Measurements from ENCODE around the gene MAST4. TPM values are rescaled to one million over a fixed set of nuclear protein-coding genes. Genes with fewer than 3 reads are reported as not detected.

Gene MAST4
- total RNA-seq, 4 donors from 2014 or later = 55.3 to 148 (median 110) TPM

GRCh38 chr5:67003935-67004729, 407.9 kb downstream of the MAST4 start:
- H3K9me3 ChIP-seq = no peaks in the 10 kb centered on the region
- no peaks in the 10 kb centered on the region for H3K36me3 ChIP-seq
- peak overlapping the region; percentile 50 to 76 (median 60) for H3K4me3 ChIP-seq
- H3K27me3 ChIP-seq = no peaks in the 10 kb centered on the region
- 0 to 1% methylated on average over 8 to 30 of the region's 54 CpGs for WGBS, 2 donors
- H3K4me1 ChIP-seq = peaks cover under 1 to 86% (median 4%) of the 10 kb centered on the region in 3 donors
- TF ChIP-seq POLR2A (IDR thresholded peaks at IDR 0.05) (peak in 3 of 4 donors; percentile 34 to 84 (median 83)), CTCF (IDR thresholded peaks at IDR 0.05) (no peak)
- intact Hi-C loops (cut with DNase I) = no loop called here
- peak; percentile 44 for DNase-seq
- peak overlapping the region; percentile 89 to 93 (median 92) for H3K27ac ChIP-seq

- DNase-seq = no peak
- 0% methylated on average over 6 to 8 of the region's 11 CpGs for whole genome bisulfite sequencing, 2 donors
- Histone ChIP-seq H3K36me3 (no peaks in the 10 kb centered on the region), H3K9me3 (no peaks in the 10 kb centered on the region), H3K4me3 (peak overlapping the region; percentile 50 to 76 (median 60)), H3K4me1 (peaks cover 4 to 86% (median 7%) of the 10 kb centered on the region in 3 donors), H3K27me3 (no peaks in the 10 kb centered on the region), H3K27ac (peak overlapping the region; percentile 89 to 93 (median 92))
- intact Hi-C loops (cut with DNase I) = no loop called here
- TF ChIP-seq CTCF (IDR thresholded peaks at IDR 0.05) (no peak), POLR2A (IDR thresholded peaks at IDR 0.05) (peak in 1 of 4 donors; percentile 2)
These were observed 408.6 kb downstream of the MAST4 start for GRCh38 chr5:67004730-67005350.

GRCh38 chr5:67005737-67006499, 409.7 kb downstream of the MAST4 start:
- Histone ChIP-seq H3K36me3 (no peaks in the 10 kb centered on the region), H3K4me3 (peak overlapping the region; percentile 50 to 76 (median 60)), H3K27ac (peak overlapping the region; percentile 89 to 93 (median 92)), H3K9me3 (no peaks in the 10 kb centered on the region), H3K4me1 (peaks cover 11 to 86% (median 18%) of the 10 kb centered on the region in 3 donors), H3K27me3 (no peaks in the 10 kb centered on the region)
- intact Hi-C loops (cut with DNase I) = no loop called here
- no peak for TF ChIP-seq POLR2A (IDR thresholded peaks at IDR 0.05)
- TF ChIP-seq CTCF (IDR thresholded peaks at IDR 0.05) = no peak
- DNase-seq = no peak
- WGBS, 2 donors = 26 to 48% methylated on average over 3 of the region's 3 CpGs

GRCh38 chr5:67006500-67006848, 410.3 kb downstream of the MAST4 start:
- TF ChIP-seq CTCF (IDR thresholded peaks at IDR 0.05) (no peak), POLR2A (IDR thresholded peaks at IDR 0.05) (no peak)
- Histone ChIP-seq H3K4me3 (peak overlapping the region; percentile 50 to 76 (median 60)), H3K36me3 (no peaks in the 10 kb centered on the region), H3K9me3 (no peaks in the 10 kb centered on the region), H3K27me3 (no peaks in the 10 kb centered on the region), H3K27ac (peak overlapping the region; percentile 89 to 93 (median 92)), H3K4me1 (peaks cover 16 to 86% (median 22%) of the 10 kb centered on the region in 3 donors)
- no peak for DNase-seq
- WGBS, 2 donors = 32 to 45% methylated on average over 1 to 3 of the region's 3 CpGs
- intact Hi-C loops (cut with DNase I) = no loop called here

All from esophagus squamous epithelium (tissue), 5 donors.